ENCODE results near the gene ANKIB1. TPM values are rescaled to one million over a fixed set of nuclear protein-coding genes. Genes with fewer than 3 reads are reported as not detected.
A peak's percentile ranks its signal among the peaks of the same experiment; 100 is the strongest.

The ANKIB1 gene
- total and polyA plus RNA-seq, 11 donors: 9.0 to 67.9 (median 43.4) TPM

DNA sequence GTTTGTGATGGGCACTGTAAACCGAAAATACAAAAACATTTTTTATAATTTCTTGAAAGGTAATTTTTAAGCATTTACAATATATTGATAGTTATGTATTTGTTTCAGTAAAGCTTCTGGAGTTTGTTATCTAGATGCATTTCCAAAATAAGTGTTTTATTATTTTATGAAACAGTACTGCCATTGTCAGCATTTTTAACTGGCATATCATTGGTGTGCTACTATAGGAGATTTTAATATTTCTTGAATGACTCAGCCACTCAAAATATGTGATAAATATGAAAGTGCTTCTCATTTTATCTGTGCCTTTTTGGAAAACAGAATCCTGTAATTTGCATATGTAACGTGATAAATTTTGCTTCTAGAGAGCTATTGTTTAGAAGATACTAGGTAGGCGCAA, 97.9 kb downstream of the ANKIB1 start:
- 94 to 100% (median 96%) methylated on average over 3 of the region's 3 CpGs for WGBS, 4 donors
- Histone ChIP-seq H3K27ac (no peak overlapping the region), H3K4me1 (no peaks in the 10 kb centered on the region), H3K36me3 (peaks cover 0 to 63% (median 31%) of the 10 kb centered on the region in 9 donors), H3K4me3 (no peak overlapping the region), H3K9me3 (no peaks in the 10 kb centered on the region), H3K27me3 (no peaks in the 10 kb centered on the region)
- DNase-seq (no peak), ATAC-seq (no peak)
- intact Hi-C loops (cut with DNase I): no loop called here
- no peak for TF ChIP-seq CTCF (IDR thresholded peaks at IDR 0.05)
- TF ChIP-seq POLR2A (IDR thresholded peaks at IDR 0.05): no peak

- intact Hi-C loops (cut with DNase I): no loop called here
- no peak overlapping the region for H3K4me3 ChIP-seq
- H3K4me1 ChIP-seq: no peaks in the 10 kb centered on the region
- H3K27ac ChIP-seq: no peak overlapping the region
- H3K27me3 ChIP-seq: no peaks in the 10 kb centered on the region
- H3K36me3 ChIP-seq: peaks cover 0 to 85% (median 55%) of the 10 kb centered on the region in 9 donors
- no peak for DNase-seq
- TF ChIP-seq POLR2A (IDR thresholded peaks at IDR 0.05) (no peak), CTCF (IDR thresholded peaks at IDR 0.05) (no peak)
- no peaks in the 10 kb centered on the region for H3K9me3 ChIP-seq
- no peak for ATAC-seq
Measured at GRCh38 chr7:92352009-92352408, 106.2 kb downstream of the ANKIB1 start.

DNA sequence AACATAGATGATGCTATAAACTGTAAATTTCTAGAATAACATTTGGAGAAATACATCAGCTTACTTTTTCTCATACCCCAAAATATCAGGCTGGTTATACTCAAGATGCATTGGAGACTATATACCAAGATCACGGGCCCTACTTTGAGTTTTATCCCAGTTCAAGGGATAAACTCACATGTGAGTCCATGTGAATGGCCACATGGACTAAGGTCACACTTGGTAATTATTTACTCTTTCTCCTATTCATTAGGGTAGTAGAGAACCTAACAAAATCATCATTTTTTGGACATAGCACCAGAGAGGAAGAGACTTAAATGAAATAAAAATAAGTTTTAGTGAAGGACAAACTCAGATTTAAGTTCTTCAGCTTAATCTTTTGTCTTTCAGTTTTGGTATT, 108.4 kb downstream of the ANKIB1 start:
- no peaks in the 10 kb centered on the region for H3K27me3 ChIP-seq
- ATAC-seq (no peak), DNase-seq (no peak)
- TF ChIP-seq CTCF (IDR thresholded peaks at IDR 0.05) (no peak), POLR2A (IDR thresholded peaks at IDR 0.05) (no peak)
- no peak overlapping the region for H3K4me3 ChIP-seq
- H3K9me3 ChIP-seq: no peaks in the 10 kb centered on the region
- no peak overlapping the region for H3K27ac ChIP-seq
- H3K4me1 ChIP-seq: no peaks in the 10 kb centered on the region
- peaks cover 0 to 76% (median 52%) of the 10 kb centered on the region in 9 donors for H3K36me3 ChIP-seq
- 97 to 100% (median 99%) methylated on average over 1 of the region's 1 CpG for WGBS, 4 donors
- intact Hi-C loops (cut with DNase I): no loop called here

DNA sequence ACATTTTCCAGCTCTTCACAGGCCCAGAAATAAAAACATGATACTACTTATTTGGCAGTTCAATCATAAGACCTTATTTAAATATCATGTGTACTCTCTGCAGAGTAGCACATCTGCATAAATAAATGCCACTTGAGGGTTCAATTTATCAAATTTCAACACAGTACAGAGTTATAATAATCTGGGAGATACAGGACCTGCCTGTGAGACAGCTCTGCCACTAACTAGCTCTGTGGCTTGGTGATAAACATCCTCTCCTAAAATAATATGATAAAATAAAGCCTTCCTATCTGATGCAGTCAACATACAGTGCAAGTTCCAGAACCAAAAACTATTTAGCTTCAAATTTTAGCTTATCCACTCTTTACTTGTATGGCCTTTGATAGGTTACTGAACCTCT, 110.6 kb downstream of the ANKIB1 start:
- H3K9me3 ChIP-seq: no peaks in the 10 kb centered on the region
- H3K36me3 ChIP-seq: peaks cover 0 to 71% (median 44%) of the 10 kb centered on the region in 9 donors
- no peaks in the 10 kb centered on the region for H3K27me3 ChIP-seq
- no peak overlapping the region for H3K4me3 ChIP-seq
- ATAC-seq (peak in 1 of 4 donors; percentile 22), DNase-seq (no peak)
- TF ChIP-seq CTCF (IDR thresholded peaks at IDR 0.05) (no peak), POLR2A (IDR thresholded peaks at IDR 0.05) (no peak)
- H3K4me1 ChIP-seq: no peaks in the 10 kb centered on the region
- intact Hi-C loops (cut with DNase I): no loop called here
- H3K27ac ChIP-seq: no peak overlapping the region

Data from heart left ventricle (tissue), 16 donors.